ENCODE results near the gene RBM22. TPM values are rescaled to one million over a fixed set of nuclear protein-coding genes. Genes with fewer than 3 reads are reported as not detected.

RBM22 gene
- polyA plus RNA-seq, 1 donor from 2014 or later: 67.9 TPM

GRCh38 chr5:150676578-150676977 is 24.3 kb downstream of the RBM22 start:
- no peak overlapping the region for H2AFZ ChIP-seq (ENCODE audit: low read depth, low read length)
- H3K4me2 ChIP-seq (ENCODE audit: low read length): no peak overlapping the region
- H3K9ac ChIP-seq (ENCODE audit: low read length): no peak overlapping the region
- H3K27ac ChIP-seq (ENCODE audit: low read length): no peak overlapping the region
- no peaks in the 10 kb centered on the region for H3K9me2 ChIP-seq (ENCODE audit: insufficient read depth, low read length)
- H3K79me2 ChIP-seq (replicated peaks; ENCODE audit: insufficient read depth, low read length): no peaks in the 10 kb centered on the region
- H3K36me3 ChIP-seq (ENCODE audit: insufficient read depth, low read length): no peaks in the 10 kb centered on the region
- H3F3A ChIP-seq (ENCODE audit: insufficient read depth, low read length, poor library complexity, severe bottlenecking): no peaks in the 10 kb centered on the region
- H3K27me3 ChIP-seq (ENCODE audit: insufficient read depth, low read depth, low read length): peaks cover 16% of the 10 kb centered on the region
- no peak overlapping the region for H3K4me3 ChIP-seq (ENCODE audit: low read length)
- no peaks in the 10 kb centered on the region for H4K20me1 ChIP-seq (ENCODE audit: insufficient read depth)
- no peaks in the 10 kb centered on the region for H3K9me3 ChIP-seq (ENCODE audit: low read length)
- TF ChIP-seq SMC3 (conservative IDR thresholded peaks at IDR 0.05; ENCODE audit: poor library complexity) (no peak), MXI1 (conservative IDR thresholded peaks at IDR 0.05; ENCODE audit: poor library complexity, severe bottlenecking) (no peak), CTCF (IDR thresholded peaks at IDR 0.05; ENCODE audit: poor library complexity, severe bottlenecking) (no peak), EP300 (conservative IDR thresholded peaks at IDR 0.05; ENCODE audit: poor library complexity, severe bottlenecking) (no peak), REST (IDR thresholded peaks at IDR 0.05; ENCODE audit: borderline replicate concordance) (no peak), TAF1 (IDR thresholded peaks at IDR 0.05; ENCODE audit: low read depth) (no peak), EZH2 (IDR thresholded peaks at IDR 0.05; ENCODE audit: borderline replicate concordance, insufficient read depth, low read length, poor library complexity, severe bottlenecking) (no peak), RAD21 (conservative IDR thresholded peaks at IDR 0.05) (no peak), POLR2AphosphoS5 (IDR thresholded peaks at IDR 0.05) (no peak)

GRCh38 chr5:150675069-150675468 is 25.8 kb downstream of the RBM22 start:
- Histone ChIP-seq H3K9ac (ENCODE audit: low read length) (no peak overlapping the region), H3K27ac (ENCODE audit: low read length) (no peak overlapping the region), H3F3A (ENCODE audit: insufficient read depth, low read length, poor library complexity, severe bottlenecking) (no peaks in the 10 kb centered on the region), H3K9me3 (ENCODE audit: low read length) (no peaks in the 10 kb centered on the region), H3K4me3 (ENCODE audit: low read length) (no peak overlapping the region), H3K4me2 (ENCODE audit: low read length) (no peak overlapping the region), H3K79me2 (replicated peaks; ENCODE audit: insufficient read depth, low read length) (no peaks in the 10 kb centered on the region), H3K36me3 (ENCODE audit: insufficient read depth, low read length) (no peaks in the 10 kb centered on the region), H3K9me2 (ENCODE audit: insufficient read depth, low read length) (no peaks in the 10 kb centered on the region), H3K27me3 (ENCODE audit: insufficient read depth, low read depth, low read length) (peaks cover 30% of the 10 kb centered on the region), H2AFZ (ENCODE audit: low read depth, low read length) (no peak overlapping the region), H4K20me1 (ENCODE audit: insufficient read depth) (no peaks in the 10 kb centered on the region)
- TF ChIP-seq MXI1 (conservative IDR thresholded peaks at IDR 0.05; ENCODE audit: poor library complexity, severe bottlenecking) (no peak), TAF1 (IDR thresholded peaks at IDR 0.05; ENCODE audit: low read depth) (no peak), EZH2 (IDR thresholded peaks at IDR 0.05; ENCODE audit: borderline replicate concordance, insufficient read depth, low read length, poor library complexity, severe bottlenecking) (no peak), SMC3 (conservative IDR thresholded peaks at IDR 0.05; ENCODE audit: poor library complexity) (no peak), CTCF (IDR thresholded peaks at IDR 0.05; ENCODE audit: poor library complexity, severe bottlenecking) (no peak), EP300 (conservative IDR thresholded peaks at IDR 0.05; ENCODE audit: poor library complexity, severe bottlenecking) (no peak), POLR2AphosphoS5 (IDR thresholded peaks at IDR 0.05) (no peak), RAD21 (conservative IDR thresholded peaks at IDR 0.05) (no peak), REST (IDR thresholded peaks at IDR 0.05; ENCODE audit: borderline replicate concordance) (no peak)

Data from neural cell (in vitro differentiated cells).